HG03460 (cell line): ENCODE data around the gene OPRM1.

ENCODE experiments used
- ATAC-seq: cut with Tn5 transposase; IDR thresholded peaks from one replicate; pipeline ENCODE4 v1.9.1; 2021; ENCODE audit not compliant: unreplicated experiment

Gene OPRM1

GRCh38 chr6:154080461-154081189, 41.6 kb downstream of the OPRM1 start:
- no peak for ATAC-seq

GRCh38 chr6:154086510-154086909, 47.5 kb downstream of the OPRM1 start:
- no peak for ATAC-seq

GRCh38 chr6:154092326-154092962, 53.4 kb downstream of the OPRM1 start:
- ATAC-seq: no peak

- no peak for ATAC-seq
These were observed 54.4 kb downstream of the OPRM1 start for GRCh38 chr6:154093231-154094044.

- no peak for ATAC-seq
These were observed 56.5 kb downstream of the OPRM1 start for GRCh38 chr6:154095571-154095970.

DNA sequence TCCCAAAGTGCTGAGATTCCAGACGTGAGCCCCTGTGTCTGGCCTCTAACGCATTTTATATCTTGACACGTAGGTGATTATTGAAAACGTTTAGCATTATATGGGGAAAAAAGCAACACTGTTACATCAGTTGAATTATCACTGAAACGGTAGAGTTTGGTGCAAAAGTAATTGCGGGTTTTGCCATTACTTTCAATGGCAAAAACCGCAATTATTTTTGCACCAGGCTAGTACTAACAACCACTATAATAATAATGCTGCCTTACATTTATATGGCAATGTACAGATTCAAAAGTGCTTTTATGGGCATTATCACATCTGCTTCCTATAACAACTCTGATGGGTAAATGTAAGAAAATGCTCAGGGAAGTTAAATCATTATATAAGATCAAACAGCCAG, 57.3 kb downstream of the OPRM1 start:
- ATAC-seq: no peak

GRCh38 chr6:154096834-154097233, 57.8 kb downstream of the OPRM1 start:
- ATAC-seq: no peak

DNA sequence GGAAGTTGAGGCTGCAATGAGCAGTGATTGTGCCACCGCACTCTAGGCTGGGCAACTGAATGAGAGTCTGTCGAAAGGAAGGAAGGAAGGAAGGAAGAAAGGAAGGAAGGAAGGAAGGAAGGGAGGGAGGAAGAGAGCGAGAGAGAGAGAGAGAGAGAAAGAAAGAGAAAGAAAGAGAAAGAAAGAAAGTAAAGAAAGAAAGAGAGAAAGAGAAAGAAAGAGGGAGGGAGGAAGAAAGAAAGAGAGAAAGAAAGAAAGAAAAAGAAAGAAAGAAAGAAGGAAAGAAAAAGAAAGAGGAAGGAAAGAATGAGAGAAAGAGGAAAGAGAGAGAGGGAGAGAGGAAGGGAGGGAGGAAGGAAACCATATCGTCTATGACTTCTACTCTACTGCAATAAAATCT, 60.2 kb downstream of the OPRM1 start:
- no peak for ATAC-seq

GRCh38 chr6:154106251-154106650, 67.2 kb downstream of the OPRM1 start:
- no peak for ATAC-seq

GRCh38 chr6:154111025-154111424, 72.0 kb downstream of the OPRM1 start:
- no peak for ATAC-seq

DNA sequence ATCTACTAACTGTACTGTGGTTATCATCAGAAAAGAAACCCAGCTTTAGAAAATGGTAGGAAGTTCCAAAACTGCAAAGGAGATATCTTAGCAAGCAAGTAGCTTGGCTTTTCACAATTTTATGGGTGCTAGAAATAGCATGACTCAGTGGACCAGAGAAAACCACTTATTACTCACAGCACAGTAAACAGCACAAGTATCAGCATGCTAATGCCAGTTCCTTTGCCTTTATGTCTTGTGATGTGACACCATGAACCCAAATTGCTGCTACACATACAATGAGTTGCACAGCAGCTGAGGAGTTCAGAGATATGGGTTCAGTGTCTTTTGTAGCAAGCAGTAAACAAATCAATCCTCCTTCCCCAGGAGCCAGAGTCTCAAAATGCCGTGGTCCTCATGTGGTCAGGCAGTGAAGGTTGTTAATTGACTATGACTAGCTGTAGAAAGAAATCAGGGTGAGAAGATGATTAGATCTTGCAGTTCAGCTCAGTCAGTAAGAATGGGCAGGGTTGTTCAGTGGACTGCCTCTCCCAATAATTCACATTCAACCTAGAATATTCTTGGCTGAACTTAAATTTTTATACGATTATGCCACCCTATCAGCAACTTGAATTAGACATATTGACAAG, 73.3 kb downstream of the OPRM1 start:
- no peak for ATAC-seq

GRCh38 chr6:154113392-154113791, 74.4 kb downstream of the OPRM1 start:
- no peak for ATAC-seq

GRCh38 chr6:154117485-154117884, 78.4 kb downstream of the OPRM1 start:
- no peak for ATAC-seq

DNA sequence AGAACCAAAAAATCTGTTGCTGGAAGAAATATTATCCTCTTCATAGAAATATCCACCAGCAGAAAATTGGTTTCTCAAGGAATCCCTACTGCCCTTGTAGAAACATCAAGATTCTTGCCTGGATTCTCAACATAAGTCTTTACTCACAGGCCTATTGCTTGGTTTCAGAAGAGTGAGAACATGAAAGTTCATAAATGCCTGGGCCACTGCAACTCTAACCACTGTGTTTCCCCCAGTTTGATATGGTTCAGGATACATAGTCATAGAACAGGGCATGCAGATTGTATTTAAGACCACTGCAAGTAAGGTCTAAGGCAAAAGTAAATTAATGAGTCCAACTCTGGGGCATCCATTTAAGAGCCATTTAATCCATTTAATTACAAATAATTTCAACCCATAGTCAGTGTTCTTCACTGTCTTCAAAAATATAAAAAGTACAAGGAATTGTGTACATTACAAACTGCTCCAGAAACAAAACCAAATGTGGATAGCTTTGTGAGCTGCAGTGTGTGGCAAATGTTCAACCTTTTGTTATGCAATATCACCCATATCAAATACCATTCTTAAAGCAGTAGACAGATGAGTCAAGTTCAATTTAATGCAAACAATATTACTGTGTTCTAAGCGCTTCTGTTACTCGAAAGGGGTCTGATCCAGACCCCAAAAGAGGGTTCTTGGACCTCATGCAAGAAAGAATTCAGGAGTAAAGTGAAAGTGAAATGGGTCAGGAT, 83.3 kb downstream of the OPRM1 start:
- ATAC-seq: no peak

GRCh38 chr6:154123155-154123956, 84.3 kb downstream of the OPRM1 start:
- no peak for ATAC-seq

DNA sequence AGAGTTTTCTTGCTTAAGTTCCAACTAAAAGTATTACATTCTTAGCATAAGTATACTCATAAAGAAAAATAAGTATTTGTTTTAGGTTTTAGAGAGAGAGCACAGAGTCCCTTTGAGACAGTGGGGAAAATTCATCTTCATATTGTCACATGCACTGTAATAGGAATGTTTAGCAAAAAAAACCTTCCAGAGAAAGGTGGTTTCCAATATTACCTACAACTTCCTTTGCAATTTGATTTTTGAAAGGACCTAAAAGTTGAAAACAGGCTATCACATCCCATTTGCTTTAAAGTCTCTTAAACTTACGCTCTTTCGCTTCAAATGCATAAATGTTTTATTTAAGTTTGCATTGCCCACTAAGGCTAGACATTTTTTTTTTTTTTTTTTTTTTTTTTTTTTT, 86.4 kb downstream of the OPRM1 start:
- no peak for ATAC-seq

DNA sequence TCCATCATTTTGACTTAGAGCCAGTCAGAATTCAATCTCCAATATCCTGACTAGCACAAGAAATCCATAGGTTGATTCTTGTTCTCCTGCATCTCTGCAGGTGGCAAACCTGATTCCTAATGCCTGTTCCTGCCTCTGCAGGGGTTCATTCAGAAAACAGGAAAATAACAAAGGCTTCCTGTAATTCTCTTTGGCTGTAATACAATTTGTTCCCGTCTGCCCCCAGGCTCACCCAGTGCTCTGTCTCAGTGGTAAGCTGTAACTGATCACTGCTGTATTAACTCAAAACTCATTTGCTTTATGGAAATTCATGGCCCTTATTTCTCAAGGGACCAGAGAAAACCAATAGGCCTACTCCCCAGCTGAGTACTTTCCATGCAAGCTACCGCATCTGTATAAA, 88.6 kb downstream of the OPRM1 start:
- ATAC-seq: no peak

- no peak for ATAC-seq
These were observed 95.6 kb downstream of the OPRM1 start for GRCh38 chr6:154134471-154135147.

- ATAC-seq: no peak
These were observed 99.8 kb downstream of the OPRM1 start for GRCh38 chr6:154138793-154139192.
